Tibial artery (tissue), 4 donors: ENCODE data around the gene ARFGAP1.

Experiments
- DNase-seq, 2 donors: peaks; one replicate each; pipeline ENCODE4 v3.0.0-alpha.2; 2019
- H3K27ac ChIP-seq, 2 donors: fragments of 200-600 bp; sonication (generic) in 1 of 2; 1 replicate in 1 of 2; 2 replicates in 1 of 2; pipeline ENCODE4 v1.5.1; 2018 to 2019; ENCODE audit warnings: mild to moderate bottlenecking in 1 of 2
- H3K27me3 ChIP-seq, 2 donors: fragments of 200-600 bp; sonication (generic) in 1 of 2; one replicate each; pipeline versions ENCODE4 v1.5.1 to v1.6.0; 2016 to 2019
- H3K36me3 ChIP-seq, 3 donors: fragments of 200-600 bp; sonication (generic) in 2 of 3; one replicate each; pipeline ENCODE4 v1.5.1; 2016 to 2019; ENCODE audit warnings: mild to moderate bottlenecking in 2 of 3
- H3K4me1 ChIP-seq, 4 donors: fragments of 200-600 bp; sonication (generic) in 2 of 4; 1 replicate in 3 of 4; 2 replicates in 1 of 4; pipeline ENCODE4 v1.5.1; 2016 to 2019
- H3K4me3 ChIP-seq, 2 donors: fragments of 200-600 bp; sonication (generic) in 1 of 2; 1 replicate in 1 of 2; 2 replicates in 1 of 2; pipeline ENCODE4 v1.5.1; 2018 to 2019; ENCODE audit warnings: mild to moderate bottlenecking in 2 of 2
- H3K9me3 ChIP-seq, 3 donors: fragments of 200-600 bp; sonication (generic) in 1 of 3; one replicate each; pipeline ENCODE4 v1.5.1; 2016 to 2019
- CTCF ChIP-seq, 2 experiments: fragments of 200-600 bp in 1 of 2; fragments of 450-650 bp in 1 of 2; IDR thresholded peaks; one replicate each; pipeline ENCODE4 v1.5.1; 2017 to 2019; ENCODE audit warnings: antibody characterized with exemption in 2 of 2, mild to moderate bottlenecking in 1 of 2, moderate library complexity in 1 of 2
- intact Hi-C: fragments of 100-400 bp; cut with DNase I; formaldehyde crosslinking; loops from one replicate; pipeline ENCODE4 v1.15.0; 2023; ENCODE audit warnings: low total_unique reads

Gene ARFGAP1

GRCh38 chr20:63254606-63255384, 17.8 kb upstream of the ARFGAP1 start:
- Histone ChIP-seq H3K9me3 (no peaks in the 10 kb centered on the region), H3K4me1 (peaks cover 0 to 22% (median 16%) of the 10 kb centered on the region in 4 donors), H3K27me3 (peaks cover 0 to 92% of the 10 kb centered on the region in 2 donors), H3K4me3 (no peak overlapping the region), H3K27ac (no peak overlapping the region), H3K36me3 (no peaks in the 10 kb centered on the region)
- DNase-seq: no peak
- no peak for TF ChIP-seq CTCF (IDR thresholded peaks at IDR 0.05)
- intact Hi-C loops: loop anchor here (5.0 kb wide), 1 partner anchor 487 kb away; no protein-coding TSS in a partner anchor

DNA sequence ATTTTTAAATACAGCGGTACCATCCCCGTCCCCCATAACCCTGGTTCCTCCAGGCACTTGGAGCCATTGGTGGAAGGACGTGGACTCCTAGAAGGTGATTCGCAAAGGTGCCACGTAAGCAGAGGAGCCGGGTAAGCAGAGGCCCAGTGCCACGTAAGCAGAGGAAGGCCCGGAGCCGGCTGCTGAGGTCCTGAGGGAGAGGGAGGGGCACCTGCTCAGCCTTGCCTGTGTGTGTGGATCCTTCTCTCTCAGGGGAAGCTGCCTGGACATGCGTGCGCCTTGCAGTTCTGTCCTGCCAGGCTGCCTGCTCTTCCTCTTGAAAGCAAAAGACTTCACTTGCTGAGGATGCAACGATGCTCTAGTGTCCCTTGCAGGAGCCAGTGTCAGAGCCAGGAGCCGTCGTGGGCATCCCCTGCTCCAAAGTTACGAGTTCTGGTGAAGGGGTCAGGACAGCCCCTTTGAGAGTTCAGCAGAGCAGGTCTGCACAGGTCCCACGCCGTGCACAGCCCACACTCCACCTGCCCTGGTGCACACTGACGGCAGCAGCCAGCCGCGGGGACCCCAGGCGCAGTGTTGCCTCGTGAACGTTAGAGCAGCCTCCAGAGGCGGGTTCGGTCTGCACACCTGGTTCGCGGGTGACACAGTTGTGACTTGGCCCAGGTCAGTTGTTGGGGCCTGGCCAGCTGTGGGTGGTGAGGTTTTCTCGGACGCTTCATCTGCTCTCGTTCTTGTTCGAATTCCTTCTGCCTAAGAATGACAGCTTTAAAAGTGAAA, 16.5 kb upstream of the ARFGAP1 start:
- H3K27ac ChIP-seq: no peak overlapping the region
- no peak for TF ChIP-seq CTCF (IDR thresholded peaks at IDR 0.05)
- no peak overlapping the region for H3K4me3 ChIP-seq
- DNase-seq: no peak
- no peaks in the 10 kb centered on the region for H3K9me3 ChIP-seq
- intact Hi-C loops: loop anchor here (5.0 kb wide), 1 partner anchor 489 kb away; no protein-coding TSS in a partner anchor
- H3K4me1 ChIP-seq: peaks cover 0 to 22% (median 16%) of the 10 kb centered on the region in 4 donors
- no peaks in the 10 kb centered on the region for H3K36me3 ChIP-seq
- H3K27me3 ChIP-seq: peaks cover 0 to 92% of the 10 kb centered on the region in 2 donors

DNA sequence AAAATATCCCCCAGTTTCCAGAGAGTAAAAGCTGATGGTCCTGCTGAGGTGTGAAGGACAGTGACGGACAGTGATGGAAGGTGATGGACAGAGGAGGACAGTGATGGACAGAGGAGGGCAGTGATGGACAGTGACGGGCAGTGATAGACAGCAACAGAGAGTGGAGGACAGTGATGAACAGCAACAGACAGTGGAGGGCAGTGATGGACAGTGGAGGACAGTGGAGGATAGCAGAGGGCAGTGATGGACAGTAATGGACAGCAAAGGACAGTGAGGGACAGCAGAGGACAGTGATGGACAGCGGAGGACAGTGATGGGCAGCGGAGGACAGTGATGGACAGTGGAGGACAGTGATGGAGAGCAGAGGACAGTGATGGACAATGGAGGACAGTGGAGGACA, 15.7 kb upstream of the ARFGAP1 start:
- Histone ChIP-seq H3K9me3 (no peaks in the 10 kb centered on the region), H3K27me3 (peaks cover 0 to 94% of the 10 kb centered on the region in 2 donors), H3K4me3 (no peak overlapping the region), H3K36me3 (no peaks in the 10 kb centered on the region), H3K4me1 (peaks cover 0 to 22% (median 16%) of the 10 kb centered on the region in 4 donors), H3K27ac (no peak overlapping the region)
- intact Hi-C loops: loop anchor here (5.0 kb wide), 1 partner anchor 490 kb away; no protein-coding TSS in a partner anchor
- no peak for DNase-seq
- no peak for TF ChIP-seq CTCF (IDR thresholded peaks at IDR 0.05)

DNA sequence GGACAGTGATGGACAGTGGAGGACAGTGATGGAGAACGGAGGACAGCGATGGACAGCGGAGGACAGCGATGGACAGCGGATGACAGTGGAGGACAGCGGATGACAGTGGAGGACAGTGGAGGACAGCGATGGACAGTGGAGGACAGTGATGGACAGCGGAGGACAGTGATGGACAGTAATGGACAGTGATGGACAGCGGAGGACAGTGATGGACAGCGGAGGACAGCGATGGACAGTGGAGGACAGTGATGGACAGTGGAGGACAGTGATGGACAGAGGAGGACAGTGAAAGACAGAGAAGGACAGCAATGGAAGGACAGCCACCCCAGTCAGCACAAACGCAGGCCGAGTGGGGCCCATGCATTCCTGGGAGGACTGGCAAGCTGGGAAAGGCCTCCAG, 15.0 kb upstream of the ARFGAP1 start:
- peaks cover 0 to 94% of the 10 kb centered on the region in 2 donors for H3K27me3 ChIP-seq
- no peak overlapping the region for H3K4me3 ChIP-seq
- TF ChIP-seq CTCF (IDR thresholded peaks at IDR 0.05): no peak
- no peak overlapping the region for H3K27ac ChIP-seq
- no peak for DNase-seq
- no peaks in the 10 kb centered on the region for H3K36me3 ChIP-seq
- no peaks in the 10 kb centered on the region for H3K9me3 ChIP-seq
- intact Hi-C loops: loop anchor here (5.0 kb wide), 1 partner anchor 490 kb away; no protein-coding TSS in a partner anchor
- H3K4me1 ChIP-seq: peaks cover 0 to 22% (median 16%) of the 10 kb centered on the region in 4 donors

DNA sequence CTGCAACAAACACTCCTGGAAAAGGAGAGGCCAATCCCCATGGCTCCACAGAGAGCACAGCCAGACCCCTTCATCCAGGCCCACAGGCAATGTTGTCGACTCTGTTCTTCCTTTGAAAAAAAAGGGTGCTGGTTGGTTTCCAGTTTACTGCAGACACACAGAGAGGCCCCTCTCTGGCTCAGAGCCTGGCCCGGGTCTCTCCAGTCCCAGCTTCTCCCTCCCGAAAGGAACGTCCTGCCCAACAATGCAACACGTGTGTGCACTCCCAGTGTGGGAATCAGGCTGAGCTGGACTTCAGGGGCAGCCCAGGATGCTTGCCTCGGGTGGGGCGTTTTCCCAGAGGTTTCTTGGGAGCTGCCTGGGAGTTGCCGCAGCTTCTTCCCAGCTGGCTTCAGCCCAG, 13.8 kb upstream of the ARFGAP1 start:
- H3K4me1 ChIP-seq: peaks cover 0 to 14% (median 9%) of the 10 kb centered on the region in 4 donors
- H3K27me3 ChIP-seq: peaks cover 0 to 94% of the 10 kb centered on the region in 2 donors
- H3K9me3 ChIP-seq: no peaks in the 10 kb centered on the region
- no peak for DNase-seq
- TF ChIP-seq CTCF (IDR thresholded peaks at IDR 0.05): no peak
- intact Hi-C loops: loop anchor here (5.0 kb wide), 1 partner anchor 491 kb away; no protein-coding TSS in a partner anchor
- no peaks in the 10 kb centered on the region for H3K36me3 ChIP-seq
- H3K4me3 ChIP-seq: no peak overlapping the region
- no peak overlapping the region for H3K27ac ChIP-seq
